Measurements from ENCODE around the gene FADS3. TPM values are rescaled to one million over a fixed set of nuclear protein-coding genes. Genes with fewer than 3 reads are reported as not detected.

The FADS3 gene
- total RNA-seq, 5 donors from 2014 or later (not counting 1 experiment from before 2014, with no cell fraction given) = 6.5 to 17.1 (median 10.5) TPM

DNA sequence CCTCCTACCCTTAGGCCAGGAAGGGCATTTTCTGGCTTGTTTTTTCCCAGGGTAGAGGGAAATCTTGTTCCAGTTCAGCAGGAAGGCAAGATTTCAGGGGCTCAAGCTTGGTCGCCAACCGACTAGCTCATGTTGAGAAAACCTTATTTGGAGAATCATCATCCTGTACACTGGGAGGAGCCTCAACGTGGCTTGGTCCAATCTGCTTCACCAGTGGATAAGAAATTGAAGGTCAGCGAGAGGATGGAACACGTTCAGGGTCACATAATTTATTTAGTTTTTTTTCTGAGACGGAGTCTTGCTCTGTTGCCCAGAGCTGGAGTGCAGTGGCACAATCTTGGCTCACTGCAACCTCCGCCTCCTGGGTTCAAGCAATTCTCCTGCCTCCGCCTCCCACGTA, 42.7 kb downstream of the FADS3 start:
- no peaks in the 10 kb centered on the region for H3K27me3 ChIP-seq (replicated peaks in 1 of 2; ENCODE audit: control insufficient read depth in 2 of 2, extremely low read depth in 1 of 2, insufficient read depth in 2 of 2, low read length in 1 of 2)
- H3K4me3 ChIP-seq (ENCODE audit: control insufficient read depth in 1 of 2, extremely low read depth in 1 of 2, low read length in 1 of 2) = no peak overlapping the region

DNA sequence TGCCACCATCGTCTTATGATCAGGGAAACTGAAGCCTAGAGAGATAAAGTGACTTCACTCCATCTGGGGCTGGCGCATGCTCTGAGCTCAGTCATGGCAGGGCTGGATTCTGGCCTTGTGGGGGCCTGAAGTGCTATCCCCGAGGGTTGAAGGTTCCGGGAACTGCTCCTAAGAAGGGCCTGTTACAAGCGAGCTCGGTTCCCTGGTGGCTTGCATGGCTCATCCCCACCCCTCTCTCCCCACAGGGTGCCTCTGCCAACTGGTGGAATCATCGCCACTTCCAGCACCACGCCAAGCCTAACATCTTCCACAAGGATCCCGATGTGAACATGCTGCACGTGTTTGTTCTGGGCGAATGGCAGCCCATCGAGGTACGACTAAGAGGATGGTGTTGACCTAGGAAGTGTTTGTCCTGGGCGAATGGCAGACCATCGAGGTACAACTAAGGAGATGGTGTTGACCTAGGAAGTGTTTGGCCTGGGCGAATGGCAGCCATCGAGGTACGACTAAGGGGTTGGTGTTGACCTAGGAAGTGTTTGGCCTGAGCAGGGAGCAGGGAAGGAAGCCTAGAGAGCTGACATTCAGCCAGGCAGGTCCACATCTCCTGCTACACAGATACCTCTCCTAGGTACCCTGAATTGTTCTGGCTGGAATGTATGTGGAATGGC, 43.3 kb downstream of the FADS3 start:
- H3K9me3 Mint-ChIP-seq = no peaks in the 10 kb centered on the region
- Histone ChIP-seq H3K4me1 (ENCODE audit: control insufficient read depth in 1 of 2, extremely low read depth in 1 of 2, insufficient read depth in 2 of 2, low read length in 2 of 2) (no peaks in the 10 kb centered on the region), H3K27me3 (replicated peaks in 1 of 2; ENCODE audit: control insufficient read depth in 2 of 2, extremely low read depth in 1 of 2, insufficient read depth in 2 of 2, low read length in 1 of 2) (no peaks in the 10 kb centered on the region), H3K27ac (ENCODE audit: low read length) (no peak overlapping the region), H3K4me3 (ENCODE audit: control insufficient read depth in 1 of 2, extremely low read depth in 1 of 2, low read length in 1 of 2) (no peak overlapping the region), H3K36me3 (ENCODE audit: control insufficient read depth in 2 of 2, extremely low read depth in 1 of 2, insufficient read depth in 1 of 2, low read length in 1 of 2) (peaks cover 0 to 12% of the 10 kb centered on the region in 2 donors), H3K9me3 (no peaks in the 10 kb centered on the region)
- no peaks in the 10 kb centered on the region for H3K36me3 Mint-ChIP-seq
- POLR2A ChIA-PET = no interaction called here
- ATAC-seq (replicated peaks in 1 of 4) (no peak), DNase-seq (no peak)
- H3K27me3 Mint-ChIP-seq = no peaks in the 10 kb centered on the region
- H3K4me3 Mint-ChIP-seq = no peak overlapping the region
- no peaks in the 10 kb centered on the region for H3K4me1 Mint-ChIP-seq
- CTCF ChIA-PET = interaction anchor here in 1 of 2 donors (0.7 kb wide), 1 partner anchor 61 kb away, joined by 4 read pairs; no protein-coding TSS in a partner anchor
- 86% methylated on average over 14 of the region's 18 CpGs for WGBS (ENCODE audit: insufficient coverage)
- no peak overlapping the region for H3K27ac Mint-ChIP-seq

More for the DNA sequence above, 42.7 kb downstream of the FADS3 start:
- H3K36me3 ChIP-seq (ENCODE audit: control insufficient read depth in 2 of 2, extremely low read depth in 1 of 2, insufficient read depth in 1 of 2, low read length in 1 of 2) = peaks cover 0 to 12% of the 10 kb centered on the region in 2 donors
- Mint-ChIP-seq H3K27ac (no peak overlapping the region), H3K9me3 (no peaks in the 10 kb centered on the region), H3K27me3 (no peaks in the 10 kb centered on the region), H3K4me3 (no peak overlapping the region), H3K4me1 (no peaks in the 10 kb centered on the region), H3K36me3 (no peaks in the 10 kb centered on the region)
- no peaks in the 10 kb centered on the region for H3K4me1 ChIP-seq (ENCODE audit: control insufficient read depth in 1 of 2, extremely low read depth in 1 of 2, insufficient read depth in 2 of 2, low read length in 2 of 2)
- 95% methylated on average over 8 of the region's 9 CpGs for WGBS (ENCODE audit: insufficient coverage)
- POLR2A ChIA-PET = no interaction called here
- H3K9me3 ChIP-seq = no peaks in the 10 kb centered on the region
- CTCF ChIA-PET = interaction anchor here in 1 of 2 donors (0.7 kb wide), 1 partner anchor 60 kb away, joined by 4 read pairs; no protein-coding TSS in a partner anchor
- DNase-seq (no peak), ATAC-seq (replicated peaks in 1 of 4) (no peak)
- H3K27ac ChIP-seq (ENCODE audit: low read length) = no peak overlapping the region

DNA sequence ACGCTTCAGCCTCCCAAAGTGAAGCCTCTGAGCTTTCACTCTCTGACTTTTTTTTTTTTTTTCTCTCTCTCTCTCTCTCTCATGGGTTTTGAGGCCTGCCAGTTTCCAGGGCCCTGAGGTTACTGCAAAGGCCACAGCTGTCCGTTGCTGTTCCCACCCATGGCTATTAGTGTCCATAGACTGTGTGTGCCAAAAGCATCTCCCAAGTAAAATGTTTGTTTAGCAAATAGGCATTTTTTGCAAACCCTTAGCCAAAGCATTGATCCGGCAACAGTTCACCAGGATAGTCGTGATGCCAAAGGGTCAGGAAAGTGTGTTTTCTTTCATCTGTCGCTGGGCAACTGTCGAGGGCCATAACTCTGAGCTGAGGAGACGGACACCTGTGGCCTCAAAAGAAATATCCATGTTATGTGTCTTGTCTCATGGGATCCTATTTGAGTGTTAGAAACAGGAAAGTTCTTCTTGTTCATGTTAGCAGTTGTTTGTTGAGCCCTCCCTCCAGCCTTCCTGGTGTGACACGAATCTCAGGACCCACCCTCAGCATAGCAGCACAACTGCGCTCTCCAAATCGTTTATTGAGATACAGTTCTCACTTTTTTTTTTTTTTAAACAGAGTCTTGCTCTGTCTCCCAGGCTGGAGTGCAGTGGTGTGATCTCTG, 44.9 kb downstream of the FADS3 start:
- POLR2A ChIA-PET = interaction anchor here in 1 of 2 donors (0.7 kb wide), 1 partner anchor 56 kb away, joined by 7 read pairs; no protein-coding TSS in a partner anchor

DNA sequence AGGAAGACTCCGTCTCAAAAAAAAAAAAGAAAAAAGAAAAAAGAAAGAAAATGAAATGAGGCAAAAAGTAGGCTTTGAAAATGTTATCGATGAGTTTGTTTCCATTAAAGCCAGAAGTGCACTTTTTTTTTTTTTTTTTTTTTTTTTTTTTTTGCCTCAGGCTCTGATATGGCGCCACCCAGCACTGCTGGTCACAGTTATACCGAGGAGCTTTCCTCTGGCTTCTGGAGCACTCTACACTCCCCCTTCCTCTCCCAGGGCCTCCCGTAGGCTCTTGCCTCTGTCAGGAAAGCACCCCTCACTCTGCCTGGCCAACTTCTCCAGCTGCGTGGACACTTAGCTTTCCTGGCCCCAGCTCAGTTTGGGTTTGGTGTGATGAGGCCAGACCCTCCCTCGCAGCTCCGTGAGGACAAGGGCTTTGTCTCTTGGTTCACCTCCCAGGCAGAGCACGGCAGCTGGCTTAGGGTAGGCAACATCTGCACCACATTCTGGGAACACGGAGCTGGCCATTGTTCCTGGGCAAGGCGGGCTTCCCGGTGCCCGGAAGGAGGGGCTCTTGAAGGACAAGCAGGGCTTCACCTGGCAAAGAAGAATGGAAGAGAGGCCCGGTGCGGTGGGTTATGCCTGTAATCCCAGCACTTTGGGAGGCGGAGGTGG, 46.3 kb downstream of the FADS3 start:
- POLR2A ChIA-PET = interaction anchor here in 1 of 2 donors (0.5 kb wide), 1 partner anchor 17 kb away, joined by 3 read pairs; the partner anchor contains the start of gene FADS2
- WGBS (ENCODE audit: insufficient coverage) = 89% methylated on average over 9 of the region's 16 CpGs
- H3K4me3 Mint-ChIP-seq = no peak overlapping the region
- Histone ChIP-seq H3K4me1 (ENCODE audit: control insufficient read depth in 1 of 2, extremely low read depth in 1 of 2, insufficient read depth in 2 of 2, low read length in 2 of 2) (no peaks in the 10 kb centered on the region), H3K36me3 (ENCODE audit: control insufficient read depth in 2 of 2, extremely low read depth in 1 of 2, insufficient read depth in 1 of 2, low read length in 1 of 2) (peaks cover 2 to 10% of the 10 kb centered on the region in 2 donors), H3K27me3 (replicated peaks in 1 of 2; ENCODE audit: control insufficient read depth in 2 of 2, extremely low read depth in 1 of 2, insufficient read depth in 2 of 2, low read length in 1 of 2) (peaks cover 0 to 4% of the 10 kb centered on the region in 2 experiments), H3K27ac (ENCODE audit: low read length) (no peak overlapping the region), H3K9me3 (no peaks in the 10 kb centered on the region), H3K4me3 (ENCODE audit: control insufficient read depth in 1 of 2, extremely low read depth in 1 of 2, low read length in 1 of 2) (no peak overlapping the region)
- ATAC-seq (replicated peaks in 1 of 4) = no peak
- H3K4me1 Mint-ChIP-seq = no peaks in the 10 kb centered on the region
- H3K9me3 Mint-ChIP-seq = no peaks in the 10 kb centered on the region
- CTCF ChIA-PET = interaction anchor here in 1 of 2 donors (0.6 kb wide), 1 partner anchor 322 kb away, joined by 5 read pairs; no protein-coding TSS in a partner anchor
- no peak overlapping the region for H3K27ac Mint-ChIP-seq
- DNase-seq = no peak
- H3K27me3 Mint-ChIP-seq = no peaks in the 10 kb centered on the region
- no peaks in the 10 kb centered on the region for H3K36me3 Mint-ChIP-seq

More for the DNA sequence above, 44.9 kb downstream of the FADS3 start:
- CTCF ChIA-PET = interaction anchor here in 1 of 2 donors (0.9 kb wide), 1 partner anchor 48 kb away, joined by 7 read pairs; no protein-coding TSS in a partner anchor
- Histone ChIP-seq H3K4me3 (ENCODE audit: control insufficient read depth in 1 of 2, extremely low read depth in 1 of 2, low read length in 1 of 2) (no peak overlapping the region), H3K4me1 (ENCODE audit: control insufficient read depth in 1 of 2, extremely low read depth in 1 of 2, insufficient read depth in 2 of 2, low read length in 2 of 2) (no peaks in the 10 kb centered on the region), H3K27ac (ENCODE audit: low read length) (no peak overlapping the region), H3K9me3 (no peaks in the 10 kb centered on the region), H3K36me3 (ENCODE audit: control insufficient read depth in 2 of 2, extremely low read depth in 1 of 2, insufficient read depth in 1 of 2, low read length in 1 of 2) (peaks cover 0 to 11% of the 10 kb centered on the region in 2 donors), H3K27me3 (replicated peaks in 1 of 2; ENCODE audit: control insufficient read depth in 2 of 2, extremely low read depth in 1 of 2, insufficient read depth in 2 of 2, low read length in 1 of 2) (peaks cover 0 to 4% of the 10 kb centered on the region in 2 experiments)
- no peaks in the 10 kb centered on the region for H3K4me1 Mint-ChIP-seq
- 82% methylated on average over 8 of the region's 10 CpGs for WGBS (ENCODE audit: insufficient coverage)
- no peak overlapping the region for H3K27ac Mint-ChIP-seq
- H3K27me3 Mint-ChIP-seq = no peaks in the 10 kb centered on the region
- DNase-seq (no peak), ATAC-seq (replicated peaks in 1 of 4) (no peak)
- no peak overlapping the region for H3K4me3 Mint-ChIP-seq
- no peaks in the 10 kb centered on the region for H3K9me3 Mint-ChIP-seq
- H3K36me3 Mint-ChIP-seq = no peaks in the 10 kb centered on the region

DNA sequence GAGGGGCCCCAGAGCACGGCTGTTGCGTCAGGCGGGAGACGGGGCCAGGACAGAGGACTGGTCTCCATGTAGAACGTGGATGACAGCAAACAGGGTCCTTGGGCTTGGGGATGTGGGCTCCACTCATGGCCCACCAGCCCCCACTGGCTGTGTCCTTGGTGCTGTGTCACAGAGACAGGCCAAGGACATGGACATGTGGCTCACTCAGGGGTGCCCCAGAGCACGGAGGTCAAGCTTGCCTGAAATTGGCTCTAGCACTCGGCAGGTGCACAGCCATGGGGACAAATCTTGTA, 48.9 kb downstream of the FADS3 start:
- WGBS (ENCODE audit: insufficient coverage) = 89% methylated on average over 7 of the region's 7 CpGs
- CTCF ChIA-PET = no interaction called here

More for the DNA sequence above, 48.9 kb downstream of the FADS3 start:
- Histone ChIP-seq H3K36me3 (ENCODE audit: control insufficient read depth in 2 of 2, extremely low read depth in 1 of 2, insufficient read depth in 1 of 2, low read length in 1 of 2) (peaks cover 2 to 4% of the 10 kb centered on the region in 2 donors), H3K4me1 (ENCODE audit: control insufficient read depth in 1 of 2, extremely low read depth in 1 of 2, insufficient read depth in 2 of 2, low read length in 2 of 2) (no peaks in the 10 kb centered on the region), H3K27me3 (replicated peaks in 1 of 2; ENCODE audit: control insufficient read depth in 2 of 2, extremely low read depth in 1 of 2, insufficient read depth in 2 of 2, low read length in 1 of 2) (peaks cover 0 to 7% of the 10 kb centered on the region in 2 experiments), H3K4me3 (ENCODE audit: control insufficient read depth in 1 of 2, extremely low read depth in 1 of 2, low read length in 1 of 2) (no peak overlapping the region), H3K9me3 (no peaks in the 10 kb centered on the region), H3K27ac (ENCODE audit: low read length) (no peak overlapping the region)
- Mint-ChIP-seq H3K27ac (no peak overlapping the region), H3K9me3 (no peaks in the 10 kb centered on the region), H3K4me3 (no peak overlapping the region), H3K36me3 (no peaks in the 10 kb centered on the region), H3K4me1 (no peaks in the 10 kb centered on the region), H3K27me3 (no peaks in the 10 kb centered on the region)
- DNase-seq = no peak
- ATAC-seq (replicated peaks in 1 of 4) = no peak
- POLR2A ChIA-PET = no interaction called here
